ENCODE results near the gene LAIR2. TPM values are rescaled to one million over a fixed set of nuclear protein-coding genes. Genes with fewer than 3 reads are reported as not detected.
A peak's percentile ranks its signal among the peaks of the same experiment; 100 is the strongest.
"Not testable (repeated sequence)": the region's sequence is repeated elsewhere in the genome, so short reads cannot be mapped to it uniquely, and the experiment has no call there.

Gene LAIR2
- polyA plus RNA-seq, 5 donors: 0.38 to 1.6 TPM; not detected in 3

GRCh38 chr19:54493056-54493455 is 9.6 kb upstream of the LAIR2 start:
- DNase-seq: not testable (repeated sequence)

DNA sequence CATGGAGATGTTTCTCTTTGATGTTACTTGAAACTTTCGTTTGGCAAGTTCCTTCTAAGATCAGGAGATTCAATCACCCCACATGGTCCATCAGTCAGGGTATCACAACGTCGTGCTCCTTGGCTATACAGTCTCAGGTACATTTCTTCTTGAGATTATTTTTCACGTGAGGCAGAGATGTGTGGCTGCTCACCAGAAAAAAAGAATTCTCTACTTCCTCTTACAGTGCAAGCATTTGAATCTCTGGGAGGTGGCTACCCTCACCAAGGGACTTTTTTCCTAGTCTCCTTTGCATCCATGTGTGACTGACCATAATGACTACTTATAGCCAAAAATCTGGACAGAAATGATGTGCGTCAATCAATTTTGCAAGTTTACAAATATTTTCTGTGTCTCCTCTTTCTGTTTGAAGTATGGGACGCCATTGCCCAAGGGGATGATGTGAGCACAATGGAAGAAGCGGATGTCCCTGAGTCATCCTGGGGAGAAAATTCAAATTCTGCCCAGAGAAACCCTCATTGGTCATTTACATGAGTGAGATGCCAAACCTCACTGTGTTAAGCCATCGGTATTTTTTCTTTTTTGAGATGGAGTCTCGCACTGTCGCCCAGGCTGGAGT is 8.6 kb upstream of the LAIR2 start:
- DNase-seq: no peak

DNA sequence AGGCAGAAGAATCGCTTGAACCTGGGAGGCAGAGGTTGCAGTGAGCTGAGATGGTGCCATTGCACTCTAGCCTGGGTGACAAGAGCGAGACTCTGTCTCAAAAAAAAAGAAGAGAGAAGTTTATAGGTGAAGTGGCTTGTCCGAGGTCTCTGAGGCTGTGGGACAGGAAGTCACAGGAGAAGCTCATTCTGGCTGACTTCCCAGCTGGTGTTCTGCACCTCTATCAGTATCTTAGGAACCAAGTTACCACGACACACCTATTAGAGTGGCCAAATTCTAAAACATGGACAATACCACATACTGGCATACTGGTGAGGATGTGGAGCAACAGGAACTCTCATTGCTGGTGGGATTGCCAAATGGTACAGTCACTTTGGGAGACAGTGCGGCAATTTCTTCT is 7.3 kb upstream of the LAIR2 start:
- not testable (repeated sequence) for DNase-seq

- DNase-seq: not testable (repeated sequence)
Observed at GRCh38 chr19:54497747-54498450, 4.7 kb upstream of the LAIR2 start.

GRCh38 chr19:54498451-54498772 is 4.2 kb upstream of the LAIR2 start:
- DNase-seq: not testable (repeated sequence)

DNA sequence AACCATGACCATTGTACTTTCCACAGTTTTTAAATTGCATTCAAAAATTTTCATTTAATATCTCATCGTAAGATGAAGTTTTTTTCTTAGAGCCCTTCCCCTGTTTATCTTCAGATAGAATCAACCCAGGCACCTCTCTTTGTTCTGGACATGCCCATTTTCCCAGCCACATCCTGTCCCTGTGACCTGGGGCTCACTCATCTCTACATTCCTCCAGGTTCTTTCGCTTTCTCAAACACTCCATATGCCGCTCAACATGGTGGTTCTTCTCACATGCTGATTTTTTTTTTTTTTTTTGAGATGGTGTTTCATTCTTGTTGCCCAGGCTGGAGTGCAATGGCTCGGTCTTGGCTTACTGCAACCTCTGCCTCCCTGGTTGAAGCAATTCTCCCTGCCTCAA is 2.9 kb downstream of the LAIR2 start:
- not testable (repeated sequence) for DNase-seq

DNA sequence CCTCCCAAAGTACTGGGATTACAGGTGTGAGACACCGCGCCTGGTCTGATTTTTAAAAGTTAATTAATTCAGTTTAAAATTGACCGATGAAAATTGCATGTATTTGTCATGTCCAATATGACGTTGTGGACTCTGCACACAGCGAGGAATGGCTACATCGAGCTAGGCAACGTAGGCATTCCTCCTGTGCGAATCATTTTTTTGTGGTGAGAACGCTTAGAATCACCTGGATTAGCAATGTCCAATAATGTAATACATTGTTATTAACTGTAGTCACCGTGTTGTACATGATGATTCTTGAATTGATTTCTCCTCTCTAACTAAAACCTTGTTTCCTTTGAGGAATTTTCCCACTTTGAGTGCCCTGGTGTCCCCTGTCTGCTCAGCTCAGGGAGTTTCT is 3.4 kb downstream of the LAIR2 start:
- no peak for DNase-seq

GRCh38 chr19:54507038-54507717 is 4.5 kb downstream of the LAIR2 start:
- not testable (repeated sequence) for DNase-seq

- no peak for DNase-seq
Observed at GRCh38 chr19:54507824-54508223, 5.2 kb downstream of the LAIR2 start.

GRCh38 chr19:54508487-54508886 is 5.9 kb downstream of the LAIR2 start:
- not testable (repeated sequence) for DNase-seq

DNA sequence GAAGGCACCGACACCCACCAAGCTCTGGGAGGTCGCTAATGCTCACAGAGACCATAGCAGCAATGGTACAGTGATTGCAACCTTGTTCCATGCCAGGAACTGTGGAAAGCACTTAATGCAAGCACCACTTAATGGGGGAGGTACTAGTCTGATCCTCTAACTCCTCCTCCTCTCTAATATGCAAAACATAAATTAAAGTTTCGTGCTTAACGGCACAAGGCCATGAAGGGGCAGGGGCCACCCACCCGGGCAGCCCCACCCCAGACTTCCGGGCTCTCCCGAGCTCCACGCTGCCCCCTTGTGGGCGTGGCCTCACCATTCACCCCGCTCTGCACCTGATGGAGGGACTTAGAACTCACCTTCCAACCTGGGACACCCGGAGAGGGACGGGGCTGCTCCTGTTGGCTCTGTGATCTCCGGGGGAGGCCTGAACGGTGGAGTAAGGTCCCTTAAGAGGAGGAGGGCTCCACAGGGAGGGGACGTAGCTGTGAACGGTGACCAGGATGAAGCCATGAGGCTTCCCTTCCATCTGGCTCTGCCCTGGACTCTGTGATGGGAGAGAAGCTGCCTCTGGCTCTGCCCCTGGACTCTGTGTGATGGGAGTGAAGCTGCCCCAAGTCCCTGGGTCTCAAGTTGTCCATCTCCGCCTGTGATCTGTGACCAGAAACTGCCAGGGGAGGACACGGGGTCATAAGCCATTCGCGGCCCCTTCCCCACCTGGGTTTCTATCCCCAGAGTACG is 6.7 kb downstream of the LAIR2 start:
- not testable (repeated sequence) for DNase-seq

DNA sequence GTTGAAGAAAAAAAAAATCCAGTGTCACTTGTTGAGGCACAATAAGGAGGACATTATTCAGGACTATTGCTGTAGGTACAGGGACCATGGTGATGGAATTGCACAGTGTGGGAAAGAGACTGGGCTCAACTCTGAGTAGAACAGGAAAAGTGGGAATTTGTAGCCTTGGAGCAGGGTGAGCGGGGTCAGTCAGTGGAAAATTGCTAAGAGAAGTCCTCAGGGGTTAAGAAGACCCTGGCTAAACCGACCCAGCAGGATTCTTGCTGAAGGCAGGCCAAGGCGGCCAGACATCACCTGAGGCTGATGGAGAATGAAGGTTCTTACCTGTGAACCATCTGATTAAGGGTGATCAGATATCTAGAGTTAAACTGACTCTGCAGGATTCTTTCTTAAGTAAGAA is 12.5 kb downstream of the LAIR2 start:
- DNase-seq: no peak

DNA sequence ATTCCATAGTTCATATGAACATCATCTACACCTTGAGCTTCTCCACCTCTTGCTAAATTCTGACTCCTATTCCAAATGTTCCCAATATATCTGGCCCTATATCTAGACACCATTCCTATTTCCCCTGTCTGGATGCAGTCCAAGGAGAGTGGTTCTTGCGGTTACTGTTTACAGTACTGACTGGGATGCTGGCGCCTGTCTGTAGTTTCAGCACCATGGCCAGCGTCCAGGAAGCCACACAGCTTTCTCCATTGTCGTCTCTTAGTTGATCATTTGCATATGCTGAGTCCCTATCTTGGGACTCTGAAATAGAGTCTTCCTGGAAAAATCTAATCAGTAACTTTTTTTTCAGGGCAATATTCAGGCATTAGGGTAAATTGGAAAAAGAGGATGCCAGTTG is 14.9 kb downstream of the LAIR2 start:
- DNase-seq: peak; percentile 56 to 60

DNA sequence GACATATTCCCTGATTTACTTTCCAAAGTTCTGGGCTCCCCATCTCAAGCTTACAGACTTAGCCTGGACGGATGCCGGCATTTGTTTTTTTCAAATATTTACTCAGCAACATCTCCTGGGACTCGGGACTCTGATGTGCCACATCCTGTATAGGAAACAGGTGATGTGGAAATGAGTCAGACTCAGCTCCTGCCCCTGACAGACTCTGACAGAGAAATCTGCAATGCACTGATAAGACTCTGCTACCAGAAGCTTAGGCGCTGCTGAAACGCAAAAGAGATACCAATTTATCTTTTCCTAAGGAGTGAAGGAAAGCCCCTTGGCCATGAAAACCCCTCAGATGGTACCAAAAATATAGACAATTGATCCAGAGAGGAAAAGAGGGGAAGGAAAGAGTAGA is 16.2 kb downstream of the LAIR2 start:
- no peak for DNase-seq

- DNase-seq: no peak
Observed at GRCh38 chr19:54521022-54521859, 18.6 kb downstream of the LAIR2 start.

DNA sequence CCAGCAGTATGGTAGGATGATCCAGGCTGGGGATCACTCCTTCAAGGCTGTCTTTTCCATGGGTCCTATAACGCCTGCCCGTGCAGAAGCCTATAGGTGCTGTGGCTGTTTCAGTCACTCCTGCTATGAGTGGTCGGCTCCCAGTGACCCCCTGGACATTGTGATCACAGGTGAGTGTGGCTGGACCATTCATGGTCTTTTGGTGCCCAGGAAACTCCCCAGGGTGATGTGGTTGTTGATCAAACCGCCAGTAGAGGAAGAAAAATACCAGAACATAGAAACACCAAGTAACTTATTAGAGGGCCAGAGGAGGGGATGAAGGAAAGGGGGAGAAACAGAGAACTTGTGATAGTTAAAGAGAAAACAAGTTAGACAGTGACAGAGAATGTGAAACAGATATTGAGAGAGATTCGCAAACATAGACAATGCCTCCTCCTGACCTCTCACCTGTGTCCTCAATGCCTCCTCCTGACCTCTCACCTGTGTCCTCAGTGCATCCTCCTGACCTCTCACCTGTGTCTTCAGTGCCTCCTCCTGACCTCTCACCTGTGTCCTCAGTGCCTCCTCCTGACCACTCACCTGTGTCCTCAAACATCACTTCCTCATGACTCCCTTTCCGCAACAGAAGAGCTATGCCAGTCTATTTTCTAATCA is 19.4 kb downstream of the LAIR2 start:
- DNase-seq: no peak

DNA sequence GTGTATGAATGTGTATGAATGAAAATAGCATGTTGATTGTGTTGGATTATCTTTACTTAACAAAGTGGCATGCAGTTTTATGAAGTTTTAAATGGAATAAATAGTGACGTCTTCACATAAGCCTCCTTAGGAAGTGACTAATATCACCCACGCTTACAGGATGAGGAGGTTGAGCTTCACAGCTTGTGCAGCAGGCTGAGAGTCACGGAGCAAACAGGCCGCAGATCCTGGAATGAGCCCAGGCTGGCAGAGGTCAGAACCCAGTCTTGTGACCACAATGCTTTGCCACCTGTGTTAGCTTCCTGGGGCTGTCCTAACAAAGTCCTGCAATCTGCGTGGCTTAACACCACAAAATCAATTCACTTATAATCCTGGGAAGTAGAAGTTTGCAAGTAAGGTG is 20.8 kb downstream of the LAIR2 start:
- no peak for DNase-seq

DNA sequence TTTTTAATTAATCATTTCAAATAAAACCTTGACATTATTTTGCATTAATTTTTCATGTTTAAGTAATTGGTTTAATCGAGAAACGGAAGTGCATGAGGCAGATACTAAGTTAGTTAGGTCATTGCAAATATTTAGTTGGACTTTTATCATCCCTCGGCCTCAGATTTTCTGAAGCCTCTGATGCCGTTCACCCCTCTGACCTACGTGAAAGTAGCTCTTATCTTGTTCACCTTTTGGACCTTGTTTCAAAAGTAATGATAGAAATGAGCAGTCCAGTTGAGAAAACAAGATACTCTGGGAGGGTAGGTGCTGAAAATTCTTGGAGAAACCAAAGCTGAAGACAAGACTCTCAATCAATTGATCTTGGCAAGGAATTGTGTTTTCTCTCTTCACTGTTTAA is 23.0 kb downstream of the LAIR2 start:
- no peak for DNase-seq

- no peak for DNase-seq
Observed at GRCh38 chr19:54526972-54527371, 24.3 kb downstream of the LAIR2 start.

GRCh38 chr19:54530866-54531265 is 28.2 kb downstream of the LAIR2 start:
- DNase-seq: no peak

GRCh38 chr19:54532528-54532927 is 29.9 kb downstream of the LAIR2 start:
- no peak for DNase-seq

All from right lung (tissue), 5 donors.